H9 (cell line): ENCODE results near the gene ITPRIPL2. TPM values are rescaled to one million over a fixed set of nuclear protein-coding genes. Genes with fewer than 3 reads are reported as not detected.

Experiments used
- DNase-seq: peaks from one replicate; pipeline ENCODE4 v3.0.0-alpha.2; 2017
- H2AFZ ChIP-seq: one replicate; pipeline ENCODE4 v1.6.1; 2013; ENCODE audit warnings: mild to moderate bottlenecking, low read length, control low read depth, moderate library complexity
- H2AK5ac ChIP-seq: 2 replicates; pipeline ENCODE4 v1.6.1; 2013; ENCODE audit warnings: low read length, control low read depth, mixed read lengths; ENCODE audit not compliant: insufficient read length
- H2BK120ac ChIP-seq: one replicate; pipeline ENCODE4 v1.6.1; 2013; ENCODE audit warnings: low read depth, mild to moderate bottlenecking, low read length, control low read depth, inconsistent platforms; ENCODE audit not compliant: poor library complexity, severe bottlenecking
- H2BK12ac ChIP-seq: 2 replicates; pipeline ENCODE4 v1.6.1; 2013; ENCODE audit warnings: low read length, control low read depth, mixed read lengths, low read depth; ENCODE audit not compliant: insufficient read length
- H2BK15ac ChIP-seq: 2 replicates; pipeline ENCODE4 v1.6.1; 2013; ENCODE audit warnings: low read depth, low read length, control low read depth
- H2BK20ac ChIP-seq: one replicate; pipeline ENCODE4 v1.6.1; 2013; ENCODE audit warnings: low read depth, mild to moderate bottlenecking, low read length, control low read depth, inconsistent platforms; ENCODE audit not compliant: poor library complexity, severe bottlenecking
- H2BK5ac ChIP-seq: 2 replicates; pipeline ENCODE4 v1.6.1; 2013; ENCODE audit warnings: low read length, control low read depth, mixed read lengths; ENCODE audit not compliant: insufficient read length
- H3K14ac ChIP-seq: 2 replicates; pipeline ENCODE4 v1.6.1; 2013; ENCODE audit warnings: low read length, control low read depth; ENCODE audit not compliant: insufficient read depth
- H3K18ac ChIP-seq: 2 replicates; pipeline ENCODE4 v1.6.1; 2013; ENCODE audit warnings: low read depth, mild to moderate bottlenecking, mixed read lengths, low read length, control low read depth; ENCODE audit not compliant: insufficient read length
- H3K23ac ChIP-seq: 2 replicates; pipeline ENCODE4 v1.6.1; 2013; ENCODE audit warnings: low read length, control low read depth, mixed read lengths, low read depth; ENCODE audit not compliant: insufficient read length
- H3K23me2 ChIP-seq: 2 replicates; pipeline ENCODE4 v1.6.1; 2013; ENCODE audit warnings: low read depth, mild to moderate bottlenecking, mixed read lengths, low read length, control low read depth; ENCODE audit not compliant: insufficient read length, poor library complexity, severe bottlenecking
- H3K27ac ChIP-seq: 2 replicates; pipeline ENCODE4 v1.5.1; 2013; ENCODE audit warnings: low read length, control low read depth, mixed read lengths, low read depth; ENCODE audit not compliant: insufficient read length
- H3K27me3 ChIP-seq: 2 replicates; pipeline ENCODE4 v1.6.1; 2013; ENCODE audit warnings: low read length, control low read depth, inconsistent platforms; ENCODE audit not compliant: insufficient read depth
- H3K4ac ChIP-seq: 2 replicates; pipeline ENCODE4 v1.6.1; 2013; ENCODE audit warnings: low read depth, mild to moderate bottlenecking, control low read depth, inconsistent platforms, low read length, moderate library complexity
- H3K4me1 ChIP-seq: 2 replicates; pipeline ENCODE4 v1.6.1; 2013; ENCODE audit warnings: low read length, control low read depth, inconsistent platforms; ENCODE audit not compliant: insufficient read depth
- H3K4me2 ChIP-seq: 2 replicates; pipeline ENCODE4 v1.6.1; 2013; ENCODE audit warnings: low read length, control low read depth, mixed read lengths; ENCODE audit not compliant: insufficient read length, insufficient read depth
- H3K56ac ChIP-seq: 2 replicates; pipeline ENCODE4 v1.6.1; 2013; ENCODE audit warnings: low read depth, mild to moderate bottlenecking, mixed read lengths, low read length, control low read depth; ENCODE audit not compliant: insufficient read length
- H3K79me1 ChIP-seq: 2 replicates; pipeline ENCODE4 v1.6.1; 2013; ENCODE audit warnings: low read depth, mild to moderate bottlenecking, moderate library complexity, low read length, control low read depth, inconsistent platforms; ENCODE audit not compliant: insufficient read depth, poor library complexity, severe bottlenecking
- H3K79me2 ChIP-seq: 2 replicates; pipeline ENCODE4 v1.6.1; 2013; ENCODE audit warnings: low read length, control low read depth, inconsistent platforms; ENCODE audit not compliant: insufficient read depth
- H3K9ac ChIP-seq: 2 replicates; pipeline ENCODE4 v1.6.1; 2013; ENCODE audit warnings: low read length, control low read depth, mixed read lengths; ENCODE audit not compliant: insufficient read length; ENCODE audit errors: extremely low read depth
- H3K9me3 ChIP-seq: one replicate; pipeline ENCODE4 v1.6.1; 2013; ENCODE audit warnings: low read depth, low read length, inconsistent platforms; ENCODE audit not compliant: control insufficient read depth
- H3T11ph ChIP-seq: one replicate; pipeline ENCODE4 v1.6.1; 2013; ENCODE audit warnings: mild to moderate bottlenecking, low read length, control low read depth, inconsistent platforms
- H4K20me1 ChIP-seq: one replicate; pipeline ENCODE4 v1.6.1; 2013; ENCODE audit not compliant: control insufficient read depth, insufficient read length, insufficient read depth
- H4K5ac ChIP-seq: 2 replicates; pipeline ENCODE4 v1.6.1; 2013; ENCODE audit warnings: low read depth, mild to moderate bottlenecking, mixed read lengths, low read length, control low read depth; ENCODE audit not compliant: insufficient read length
- H4K8ac ChIP-seq: replicated peaks from 2 replicates; pipeline ENCODE4 v1.6.1; 2013; ENCODE audit warnings: low read length, control low read depth, mixed read lengths, low read depth; ENCODE audit not compliant: insufficient read length
- H4K91ac ChIP-seq: 2 replicates; pipeline ENCODE4 v1.6.1; 2013; ENCODE audit warnings: low read depth, mild to moderate bottlenecking, moderate library complexity, mixed read lengths, low read length, control low read depth; ENCODE audit not compliant: insufficient read length
- H3K27ac Mint-ChIP-seq, 3 experiments: 2 replicates in 2 of 3; 3 replicates in 1 of 3; pipeline ENCODE4 v1.8.0; 2020 to 2021; ENCODE audit warnings: mixed read lengths in 3 of 3, mild to moderate bottlenecking in 1 of 3, moderate library complexity in 1 of 3
- H3K27me3 Mint-ChIP-seq: 2 replicates; pipeline ENCODE4 v1.8.0; 2021; ENCODE audit warnings: low read depth, mild to moderate bottlenecking, moderate library complexity, mixed read lengths
- H3K36me3 Mint-ChIP-seq, 3 experiments: 2 replicates in 2 of 3; 3 replicates in 1 of 3; pipeline ENCODE4 v1.8.0; 2020 to 2021; ENCODE audit warnings: low read depth in 3 of 3, mixed read lengths in 3 of 3; ENCODE audit not compliant: insufficient read depth in 1 of 3
- H3K4me1 Mint-ChIP-seq, 2 experiments: 2 replicates each; pipeline ENCODE4 v1.8.0; 2020; ENCODE audit warnings: mixed read lengths in 2 of 2
- H3K4me3 Mint-ChIP-seq, 2 experiments: 2 replicates in 1 of 2; 3 replicates in 1 of 2; pipeline ENCODE4 v1.8.0; 2020 to 2021; ENCODE audit warnings: mild to moderate bottlenecking in 2 of 2, mixed read lengths in 2 of 2, moderate library complexity in 1 of 2
- H3K9me3 Mint-ChIP-seq, 2 experiments: 2 replicates in 1 of 2; 3 replicates in 1 of 2; pipeline ENCODE4 v1.8.0; 2020; ENCODE audit warnings: mild to moderate bottlenecking in 2 of 2, mixed read lengths in 2 of 2, moderate library complexity in 1 of 2
- CTCF ChIP-seq: fragments of 200-600 bp; sonication (generic); conservative IDR thresholded peaks from 3 replicates; pipeline ENCODE4 v1.8.0; 2021; ENCODE audit warnings: antibody characterized with exemption, mild to moderate bottlenecking
- WGBS: extraction: QIAGEN DNeasy Blood & Tissue Kit; methylation state at CpG from one replicate; pipeline ENCODE4 v1.1.7; 2013; ENCODE audit warnings: missing lambda C conversion rate, low lambda C conversion rate, mixed read lengths; ENCODE audit not compliant: insufficient read length; ENCODE audit errors: extremely low coverage; 5-methylcytosine and 5-hydroxymethylcytosine counted together
- total RNA-seq: library from RNA; stranded (reverse); gene quantifications from 2 replicates; pipeline ENCODE4 v1.2.1, GENCODE V29; 2021

ITPRIPL2 gene
- total RNA-seq, 1 experiment from 2014 or later = 9.1 TPM

DNA sequence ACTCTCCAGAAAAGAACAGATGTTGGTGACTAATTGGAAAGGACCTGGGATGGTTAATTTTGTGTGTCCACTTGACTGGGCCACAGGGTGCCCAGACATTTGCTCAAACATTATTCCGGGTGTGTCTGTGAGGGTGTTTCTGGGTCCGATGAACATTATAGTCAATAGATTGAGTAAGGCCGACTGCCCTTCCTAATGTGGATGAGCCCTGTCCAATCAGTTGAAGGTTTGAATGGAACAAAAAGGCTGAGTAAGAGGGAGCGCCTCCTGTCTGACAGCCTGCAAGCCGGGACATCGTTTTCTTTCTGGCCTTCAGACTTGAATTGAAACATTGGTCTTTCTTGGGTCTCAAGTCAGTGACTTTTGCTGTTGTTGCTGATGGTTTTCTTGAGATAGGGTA, 22.8 kb upstream of the ITPRIPL2 start:
- Mint-ChIP-seq H3K27me3 (peaks cover 9% of the 10 kb centered on the region), H3K9me3 (0 out of 5 replicates have a peak, but pooled peaks cover 0 to 2% of the 10 kb centered on the region in 2 experiments), H3K4me1 (peaks cover 9 to 10% of the 10 kb centered on the region in 2 experiments; a peak in 3 of 4 replicates), H3K27ac (no peak overlapping the region), H3K4me3 (no peak overlapping the region), H3K36me3 (no peaks in the 10 kb centered on the region)
- H3K79me1 ChIP-seq = no peaks in the 10 kb centered on the region
- H3K23me2 ChIP-seq = no peaks in the 10 kb centered on the region
- no peak overlapping the region for H2BK120ac ChIP-seq
- no CpG with 5 or more reads among the region's 6 CpGs for WGBS
- H3K18ac ChIP-seq = no peak overlapping the region
- H3K56ac ChIP-seq = no peak overlapping the region
- H4K20me1 ChIP-seq = no peaks in the 10 kb centered on the region
- H3K4me2 ChIP-seq = no peak overlapping the region
- no peak overlapping the region for H3K4ac ChIP-seq
- no peak for TF ChIP-seq CTCF
- no peak overlapping the region for H2BK15ac ChIP-seq
- DNase-seq = no peak
- no peak overlapping the region for H3T11ph ChIP-seq
- no peak overlapping the region for H2BK12ac ChIP-seq
- H3K4me1 ChIP-seq = no peaks in the 10 kb centered on the region
- H3K79me2 ChIP-seq = no peaks in the 10 kb centered on the region
- no peak overlapping the region for H2BK20ac ChIP-seq
- no peak overlapping the region for H3K23ac ChIP-seq
- H3K14ac ChIP-seq = no peak overlapping the region
- H3K9me3 ChIP-seq = no peaks in the 10 kb centered on the region
- no peak overlapping the region for H4K5ac ChIP-seq
- no peak overlapping the region for H3K27ac ChIP-seq
- no peak overlapping the region for H2BK5ac ChIP-seq
- H3K27me3 ChIP-seq = no peaks in the 10 kb centered on the region
- H4K8ac ChIP-seq = no peak overlapping the region
- H4K91ac ChIP-seq = no peak overlapping the region
- H3K9ac ChIP-seq = no peak overlapping the region
- no peak overlapping the region for H2AK5ac ChIP-seq
- no peak overlapping the region for H2AFZ ChIP-seq
